Gastrocnemius medialis (tissue), 4 donors: ENCODE results near the gene PLEKHG3. TPM values are rescaled to one million over a fixed set of nuclear protein-coding genes. Genes with fewer than 3 reads are reported as not detected.
A peak's percentile ranks its signal among the peaks of the same experiment; 100 is the strongest.

Experiments
- ATAC-seq, 2 donors: fragments of 150-250 bp; one replicate each; pipeline ENCODE4 v1.9.1; 2016
- DNase-seq, 2 donors: peaks; one replicate each; pipeline ENCODE4 v3.0.0-alpha.2; 2019
- H3K27ac ChIP-seq, 4 donors: fragments of 200-600 bp; sonication (generic); 1 replicate in 1 of 4; 2 replicates in 3 of 4; pipeline ENCODE4 v1.5.1; 2016 to 2018; ENCODE audit warnings: mild to moderate bottlenecking in 2 of 4, moderate library complexity in 1 of 4
- H3K27me3 ChIP-seq, 3 donors: fragments of 200-600 bp; sonication (generic) in 2 of 3; 1 replicate in 1 of 3; 2 replicates in 2 of 3; pipeline versions ENCODE4 v1.5.1 to v1.6.0; 2016 to 2019; ENCODE audit warnings: mild to moderate bottlenecking in 1 of 3, moderate library complexity in 1 of 3
- H3K36me3 ChIP-seq, 2 donors: fragments of 200-600 bp; sonication (generic) in 1 of 2; one replicate each; pipeline ENCODE4 v1.5.1; 2017 to 2018
- H3K4me1 ChIP-seq, 2 donors: fragments of 200-600 bp; sonication (generic) in 1 of 2; one replicate each; pipeline ENCODE4 v1.5.1; 2016 to 2017; ENCODE audit warnings: mild to moderate bottlenecking in 2 of 2
- H3K4me3 ChIP-seq, 4 donors: fragments of 200-600 bp; sonication (generic) in 3 of 4; 1 replicate in 1 of 4; 2 replicates in 3 of 4; pipeline ENCODE4 v1.5.1; 2016 to 2019; ENCODE audit warnings: mild to moderate bottlenecking in 2 of 4
- H3K9me3 ChIP-seq, 3 donors: fragments of 200-600 bp; sonication (generic) in 2 of 3; 1 replicate in 1 of 3; 2 replicates in 2 of 3; pipeline ENCODE4 v1.5.1; 2016 to 2019
- CTCF ChIP-seq, 5 experiments: fragments of 450-650 bp in 3 of 5; fragments of 200-600 bp in 2 of 5; sonication (generic) in 2 of 5; IDR thresholded peaks in 4 of 5; conservative IDR thresholded peaks in 1 of 5; 1 replicate in 4 of 5; 2 replicates in 1 of 5; pipeline ENCODE4 v1.5.1; 2016 to 2019; ENCODE audit warnings: antibody characterized with exemption in 5 of 5, mild to moderate bottlenecking in 3 of 5, moderate library complexity in 3 of 5
- POLR2A ChIP-seq, 2 donors: fragments of 450-650 bp; IDR thresholded peaks; one replicate each; pipeline ENCODE4 v1.6.1; 2017; ENCODE audit warnings: antibody characterized with exemption in 2 of 2, mild to moderate bottlenecking in 2 of 2, moderate library complexity in 2 of 2
- in situ Hi-C, 4 donors: fragments of 200-750 bp; cut with MboI; loops; one replicate each; pipeline versions ENCODE4 v1.15.0 to v1.8.0; 2017; ENCODE audit warnings: low sequenced_read_pairs in 4 of 4
- intact Hi-C: fragments of 100-400 bp; cut with DNase I; formaldehyde crosslinking; loops from one replicate; pipeline ENCODE4 v1.15.1; 2023; ENCODE audit warnings: low total_unique reads
- total RNA-seq, 4 donors: library from RNA; depleted of rRNA; stranded (reverse); fragments of >200 nt; gene quantifications; one replicate each; pipeline versions ENCODE4 v1.1.0 to v1.2.3, GENCODE V29; 2016

The PLEKHG3 gene
- total RNA-seq, 4 donors from 2014 or later, result 8.8 to 18.8 (median 14.5) TPM

GRCh38 chr14:64702493-64703394, 1.5 kb upstream of the PLEKHG3 start:
- Histone ChIP-seq H3K27ac (peak overlapping the region in 1 of 4 donors; percentile 75), H3K36me3 (no peaks in the 10 kb centered on the region), H3K4me1 (peaks cover 7 to 11% of the 10 kb centered on the region in 2 donors), H3K27me3 (peaks cover 3 to 7% (median 5%) of the 10 kb centered on the region in 3 donors), H3K4me3 (no peak overlapping the region), H3K9me3 (no peaks in the 10 kb centered on the region)
- DNase-seq (no peak), ATAC-seq (no peak)
- in situ Hi-C loops, result no loop called here
- intact Hi-C loops, result no loop called here
- TF ChIP-seq CTCF (IDR thresholded peaks at IDR 0.05 in 4 of 5, conservative IDR thresholded peaks at IDR 0.05 in 1 of 5) (no peak), POLR2A (IDR thresholded peaks at IDR 0.05) (no peak)

GRCh38 chr14:64703395-64704142, 655 bp upstream of the PLEKHG3 start:
- H3K4me1 ChIP-seq, result peaks cover 9 to 11% of the 10 kb centered on the region in 2 donors
- H3K4me3 ChIP-seq, result peak overlapping the region; percentile 52 to 88 (median 62)
- no peaks in the 10 kb centered on the region for H3K36me3 ChIP-seq
- TF ChIP-seq CTCF (IDR thresholded peaks at IDR 0.05 in 4 of 5, conservative IDR thresholded peaks at IDR 0.05 in 1 of 5) (no peak), POLR2A (IDR thresholded peaks at IDR 0.05) (no peak)
- H3K9me3 ChIP-seq, result no peaks in the 10 kb centered on the region
- in situ Hi-C loops, result no loop called here
- ATAC-seq, result no peak
- intact Hi-C loops, result no loop called here
- H3K27me3 ChIP-seq, result peaks cover 3 to 7% (median 5%) of the 10 kb centered on the region in 3 donors
- no peak for DNase-seq
- peak overlapping the region; percentile 52 to 75 (median 74) for H3K27ac ChIP-seq

DNA sequence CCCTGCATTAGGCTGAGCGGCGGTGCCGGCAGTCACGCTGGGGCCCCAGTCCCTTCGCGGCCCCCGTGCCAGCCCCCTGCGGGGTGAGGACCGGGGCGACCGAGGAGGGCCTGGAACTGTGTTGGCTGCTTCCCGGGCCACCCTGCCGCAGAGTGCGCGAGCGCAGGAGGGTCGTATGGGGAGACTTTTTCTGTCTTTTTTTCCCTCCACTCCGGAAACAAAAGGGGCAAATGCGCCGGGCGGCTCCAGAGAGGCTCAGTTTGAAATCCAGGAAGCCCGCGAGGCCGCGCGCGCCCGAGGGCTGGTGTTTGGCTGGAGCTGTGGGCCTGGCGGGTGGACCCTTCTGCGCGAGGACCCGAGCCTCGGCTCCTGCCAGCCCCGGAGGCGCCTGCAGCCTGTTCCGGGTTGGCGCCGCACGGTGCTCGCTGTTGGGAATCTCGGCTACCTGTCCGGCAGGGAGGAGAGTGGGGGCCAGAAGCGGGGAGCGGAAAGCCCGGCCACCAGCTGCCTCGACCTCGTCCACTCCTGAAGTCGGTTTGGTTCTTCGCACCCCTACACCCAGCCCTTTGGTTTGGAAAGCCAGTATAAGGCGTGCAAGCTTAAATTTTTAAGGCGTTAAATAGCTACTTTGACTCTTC, 638 bp downstream of the PLEKHG3 start:
- DNase-seq, result no peak
- no peaks in the 10 kb centered on the region for H3K36me3 ChIP-seq
- intact Hi-C loops (no loop called here), in situ Hi-C loops (no loop called here)
- ATAC-seq, result peak; percentile 5 to 9
- H3K4me1 ChIP-seq, result peaks cover 9 to 11% of the 10 kb centered on the region in 2 donors
- H3K27ac ChIP-seq, result peak overlapping the region; percentile 52 to 75 (median 74)
- TF ChIP-seq CTCF (IDR thresholded peaks at IDR 0.05 in 4 of 5, conservative IDR thresholded peaks at IDR 0.05 in 1 of 5) (no peak), POLR2A (IDR thresholded peaks at IDR 0.05) (no peak)
- H3K27me3 ChIP-seq, result peaks cover 3 to 7% (median 5%) of the 10 kb centered on the region in 3 donors
- H3K4me3 ChIP-seq, result peak overlapping the region; percentile 52 to 88 (median 62)
- H3K9me3 ChIP-seq, result no peaks in the 10 kb centered on the region

DNA sequence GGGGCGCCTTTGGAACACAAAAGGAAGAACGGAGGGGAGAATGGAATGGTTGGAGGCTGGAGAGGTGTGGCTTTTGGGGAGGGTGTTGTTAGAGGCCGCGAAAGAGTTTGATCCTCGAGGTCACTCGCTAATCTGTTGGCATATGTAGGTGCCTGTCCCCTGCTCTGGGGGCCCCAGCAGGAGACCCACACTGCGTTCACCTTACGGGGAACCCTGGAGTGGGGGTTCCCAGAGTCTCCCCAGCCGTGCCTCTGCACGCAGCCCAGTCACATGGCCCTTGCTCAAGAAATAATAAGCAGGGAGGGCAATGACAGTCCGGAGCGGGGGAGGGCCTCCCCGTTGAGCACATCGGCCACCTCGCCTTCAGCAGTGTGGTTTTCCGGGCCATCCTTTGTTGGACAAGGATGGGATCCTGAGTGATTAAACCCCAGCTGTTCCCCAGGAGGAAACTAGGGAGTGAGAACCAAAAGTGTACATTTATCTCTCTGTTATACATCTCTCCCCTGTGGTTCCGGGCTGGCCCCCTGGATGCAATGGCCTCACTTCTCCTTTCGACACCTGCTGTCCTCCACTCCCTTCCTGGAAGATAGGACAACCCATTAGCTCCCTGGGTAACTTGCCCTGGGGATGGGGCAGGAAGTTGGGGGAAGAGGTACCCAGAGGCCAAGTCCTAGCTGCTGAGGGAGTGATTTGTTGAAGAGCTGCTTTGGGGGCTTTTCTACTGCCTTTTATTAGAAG, 1.3 kb downstream of the PLEKHG3 start:
- Histone ChIP-seq H3K4me3 (peak overlapping the region; percentile 52 to 88 (median 62)), H3K36me3 (no peaks in the 10 kb centered on the region), H3K4me1 (peaks cover 11 to 12% of the 10 kb centered on the region in 2 donors), H3K27me3 (peaks cover 3 to 7% (median 5%) of the 10 kb centered on the region in 3 donors), H3K27ac (peak overlapping the region; percentile 52 to 75 (median 74)), H3K9me3 (no peaks in the 10 kb centered on the region)
- no peak for DNase-seq
- TF ChIP-seq CTCF (IDR thresholded peaks at IDR 0.05 in 4 of 5, conservative IDR thresholded peaks at IDR 0.05 in 1 of 5), result no peak
- TF ChIP-seq POLR2A (IDR thresholded peaks at IDR 0.05), result no peak
- intact Hi-C loops, result no loop called here
- ATAC-seq, result no peak
- in situ Hi-C loops, result no loop called here
